Effector memory CD8-positive, alpha-beta T cell (primary cell): ENCODE measurements around the gene KBTBD6.
"Not testable (repeated sequence)": the region's sequence is repeated elsewhere in the genome, so short reads cannot be mapped to it uniquely, and the experiment has no call there.

Experiments
- ATAC-seq: fragments of 150-1000 bp; cut with Tn5 transposase; replicated peaks from 2 replicates; pipeline ENCODE4 v1.10.0; 2021; ENCODE audit warnings: mild to moderate bottlenecking, moderate library complexity
- DNase-seq, 3 experiments: peaks; one replicate each; pipeline ENCODE4 v3.0.0; 2021
- H3K27ac Mint-ChIP-seq, 2 donors: one replicate each; pipeline ENCODE4 v1.8.0; 2022; ENCODE audit warnings: mild to moderate bottlenecking in 2 of 2, mixed read lengths in 2 of 2, moderate library complexity in 2 of 2
- H3K27me3 Mint-ChIP-seq, 2 donors: one replicate each; pipeline ENCODE4 v1.8.0; 2022; ENCODE audit warnings: mixed read lengths in 2 of 2
- H3K36me3 Mint-ChIP-seq: one replicate; pipeline ENCODE4 v1.8.0; 2022; ENCODE audit warnings: mild to moderate bottlenecking, moderate library complexity, mixed read lengths; ENCODE audit not compliant: insufficient read depth
- H3K4me1 Mint-ChIP-seq, 2 donors: one replicate each; pipeline ENCODE4 v1.8.0; 2022; ENCODE audit warnings: low read depth in 2 of 2, mixed read lengths in 2 of 2
- H3K4me3 Mint-ChIP-seq, 2 donors: one replicate each; pipeline ENCODE4 v1.8.0; 2022; ENCODE audit warnings: mild to moderate bottlenecking in 2 of 2, mixed read lengths in 2 of 2, moderate library complexity in 2 of 2
- H3K9me3 Mint-ChIP-seq, 2 donors: one replicate each; pipeline ENCODE4 v1.8.0; 2022; ENCODE audit warnings: mixed read lengths in 2 of 2

The KBTBD6 gene

GRCh38 chr13:41122838-41123237 lies 9.8 kb downstream of the KBTBD6 start:
- Mint-ChIP-seq H3K4me1 (peaks cover 0 to 3% of the 10 kb centered on the region in 2 donors), H3K27me3 (no peaks in the 10 kb centered on the region), H3K9me3 (no peaks in the 10 kb centered on the region), H3K27ac (peak overlapping the region in 1 of 2 donors; percentile 44), H3K4me3 (no peak overlapping the region), H3K36me3 (peaks cover 5% of the 10 kb centered on the region)
- no peak for DNase-seq
- ATAC-seq, result peak; percentile 35

- DNase-seq (no peak), ATAC-seq (no peak)
- no peaks in the 10 kb centered on the region for H3K4me1 Mint-ChIP-seq
- no peaks in the 10 kb centered on the region for H3K27me3 Mint-ChIP-seq
- no peaks in the 10 kb centered on the region for H3K9me3 Mint-ChIP-seq
- no peak overlapping the region for H3K27ac Mint-ChIP-seq
- no peaks in the 10 kb centered on the region for H3K36me3 Mint-ChIP-seq
- H3K4me3 Mint-ChIP-seq, result no peak overlapping the region
Observed at GRCh38 chr13:41117869-41118268, 14.7 kb downstream of the KBTBD6 start.

DNA sequence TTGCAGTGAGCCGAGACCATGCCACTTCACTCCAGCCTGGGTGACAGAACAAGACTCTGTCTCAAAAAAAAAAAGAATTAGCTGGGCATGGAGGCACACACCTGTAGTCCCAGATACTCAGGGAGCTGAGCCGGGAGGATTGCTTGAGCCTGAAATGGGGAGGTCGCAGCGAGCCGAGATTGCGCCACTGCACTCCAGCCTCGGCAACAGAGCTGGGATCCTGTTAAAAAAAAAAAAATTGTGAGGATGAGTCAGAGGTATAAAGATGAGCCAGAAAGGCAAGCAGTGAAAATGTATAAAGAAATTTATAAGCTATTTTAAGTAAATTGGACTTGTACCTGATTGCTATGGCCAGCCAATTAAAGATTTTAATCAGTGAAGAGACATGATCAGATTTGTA lies 21.1 kb downstream of the KBTBD6 start:
- Mint-ChIP-seq H3K4me3 (no peak overlapping the region), H3K4me1 (no peaks in the 10 kb centered on the region), H3K36me3 (no peaks in the 10 kb centered on the region), H3K27me3 (no peaks in the 10 kb centered on the region), H3K9me3 (no peaks in the 10 kb centered on the region), H3K27ac (no peak overlapping the region)
- no peak for DNase-seq
- ATAC-seq, result no peak

GRCh38 chr13:41107584-41108014 lies 25.0 kb downstream of the KBTBD6 start:
- Mint-ChIP-seq H3K27ac (no peak overlapping the region), H3K27me3 (no peaks in the 10 kb centered on the region), H3K9me3 (no peaks in the 10 kb centered on the region), H3K4me3 (no peak overlapping the region), H3K36me3 (no peaks in the 10 kb centered on the region), H3K4me1 (no peaks in the 10 kb centered on the region)
- DNase-seq (no peak), ATAC-seq (no peak)

DNA sequence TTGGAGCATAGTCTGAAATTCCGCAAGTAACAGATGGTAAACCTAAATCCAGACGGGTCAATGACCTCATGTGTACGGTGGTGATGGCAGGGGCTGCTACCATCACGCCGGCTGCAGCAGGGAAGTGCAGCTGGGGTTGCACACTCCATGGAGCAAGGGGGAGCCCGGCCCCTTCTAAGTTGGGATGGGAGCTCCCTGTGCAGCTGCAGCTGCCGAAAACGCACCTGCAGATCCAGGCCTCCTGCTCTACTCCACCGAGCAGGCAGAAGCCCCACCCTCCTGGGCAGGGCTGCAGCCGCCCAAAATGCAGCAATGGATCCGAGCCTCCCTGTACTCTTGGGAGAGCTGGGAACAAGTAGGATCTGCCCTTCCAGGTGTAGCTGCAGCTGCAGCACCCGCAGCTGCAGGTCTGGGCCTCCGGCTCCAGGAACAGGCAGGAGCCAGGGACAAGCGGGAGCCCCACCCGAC lies 25.5 kb downstream of the KBTBD6 start:
- no peak overlapping the region for H3K4me3 Mint-ChIP-seq
- no peaks in the 10 kb centered on the region for H3K9me3 Mint-ChIP-seq
- H3K27me3 Mint-ChIP-seq, result no peaks in the 10 kb centered on the region

GRCh38 chr13:41099986-41100385 lies 32.6 kb downstream of the KBTBD6 start:
- no peaks in the 10 kb centered on the region for H3K9me3 Mint-ChIP-seq
- ATAC-seq, result no peak
- peaks cover 6 to 16% of the 10 kb centered on the region in 2 donors for H3K27me3 Mint-ChIP-seq
- no peak for DNase-seq
- no peaks in the 10 kb centered on the region for H3K36me3 Mint-ChIP-seq
- no peak overlapping the region for H3K27ac Mint-ChIP-seq
- H3K4me3 Mint-ChIP-seq, result no peak overlapping the region
- no peaks in the 10 kb centered on the region for H3K4me1 Mint-ChIP-seq

More for the DNA sequence above, 25.5 kb downstream of the KBTBD6 start:
- Mint-ChIP-seq H3K36me3 (no peaks in the 10 kb centered on the region), H3K27ac (no peak overlapping the region), H3K4me1 (no peaks in the 10 kb centered on the region)
- ATAC-seq, result no peak
- DNase-seq, result no peak

GRCh38 chr13:41098761-41099160 lies 33.8 kb downstream of the KBTBD6 start:
- Mint-ChIP-seq H3K4me3 (no peak overlapping the region), H3K4me1 (no peaks in the 10 kb centered on the region), H3K9me3 (no peaks in the 10 kb centered on the region), H3K27ac (no peak overlapping the region), H3K27me3 (peaks cover 6 to 16% of the 10 kb centered on the region in 2 donors), H3K36me3 (no peaks in the 10 kb centered on the region)
- ATAC-seq, result no peak
- DNase-seq, result no peak

- not testable (repeated sequence) for H3K27ac Mint-ChIP-seq, DNase-seq, H3K4me1 Mint-ChIP-seq, H3K9me3 Mint-ChIP-seq, H3K4me3 Mint-ChIP-seq, H3K36me3 Mint-ChIP-seq, ATAC-seq
- peaks cover 6 to 16% of the 10 kb centered on the region in 2 donors for H3K27me3 Mint-ChIP-seq
Observed at GRCh38 chr13:41095681-41096080, 36.9 kb downstream of the KBTBD6 start.

DNA sequence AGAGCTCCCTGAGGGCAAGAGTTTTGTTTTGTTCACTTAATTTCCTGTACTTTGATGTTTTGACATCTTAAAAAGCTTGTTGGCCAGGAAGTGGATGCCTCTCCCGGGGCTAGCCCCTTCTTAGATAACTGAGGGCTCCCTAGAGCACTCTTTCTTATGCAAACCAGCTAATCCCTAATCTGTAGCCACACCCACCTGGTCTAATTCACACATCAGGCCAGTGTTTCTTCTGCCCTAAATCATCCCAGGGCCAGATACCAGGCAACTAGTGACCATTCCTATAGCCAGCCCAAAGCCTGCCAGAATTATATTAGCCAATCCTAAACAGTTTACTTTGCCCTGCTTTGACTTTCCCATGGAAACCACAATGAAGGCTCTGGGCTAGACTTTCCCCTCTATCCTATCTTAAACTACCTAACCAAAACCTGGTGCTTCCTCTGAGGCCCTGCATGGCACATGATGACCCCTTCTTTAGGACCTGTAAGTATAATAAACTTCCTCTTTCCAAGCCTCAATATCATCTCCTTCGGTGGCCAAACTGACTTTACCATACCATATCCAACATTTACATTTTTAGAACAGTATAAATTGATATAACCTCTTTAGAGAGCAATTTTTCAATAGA lies 46.5 kb downstream of the KBTBD6 start:
- Mint-ChIP-seq H3K4me1 (peaks cover 0 to 8% of the 10 kb centered on the region in 2 donors), H3K27me3 (no peaks in the 10 kb centered on the region), H3K4me3 (no peak overlapping the region), H3K36me3 (peaks cover 17% of the 10 kb centered on the region), H3K9me3 (no peaks in the 10 kb centered on the region), H3K27ac (no peak overlapping the region)
- ATAC-seq (no peak), DNase-seq (no peak)

- no peaks in the 10 kb centered on the region for H3K27me3 Mint-ChIP-seq
- H3K4me3 Mint-ChIP-seq, result no peak overlapping the region
- no peaks in the 10 kb centered on the region for H3K9me3 Mint-ChIP-seq
- H3K27ac Mint-ChIP-seq, result peak overlapping the region in 1 of 2 donors; percentile 60
- no peak for DNase-seq
- no peak for ATAC-seq
- H3K36me3 Mint-ChIP-seq, result peaks cover 49% of the 10 kb centered on the region
- H3K4me1 Mint-ChIP-seq, result no peaks in the 10 kb centered on the region
Observed at GRCh38 chr13:41079725-41080124, 52.9 kb downstream of the KBTBD6 start.
